Heart right ventricle (tissue), 16 donors: ENCODE measurements around the gene SND1. TPM values are rescaled to one million over a fixed set of nuclear protein-coding genes. Genes with fewer than 3 reads are reported as not detected.

Experiments used
- ATAC-seq, 8 donors: fragments of 200-7000 bp; cut with Tn5 transposase; one replicate each; pipeline ENCODE4 v1.9.1; 2020; ENCODE audit warnings: mild to moderate bottlenecking in 8 of 8, moderate library complexity in 8 of 8, moderate number of reproducible peaks in 1 of 8
- DNase-seq, 2 donors: peaks; one replicate each; pipeline ENCODE4 v3.0.0-alpha.2; 2020
- H3K27ac ChIP-seq, 10 donors: fragments of 200-600 bp; sonication (generic) in 2 of 10; one replicate each; pipeline versions ENCODE4 v1.5.0 to v1.8.0; 2020 to 2022; ENCODE audit warnings: mild to moderate bottlenecking in 3 of 10
- H3K27me3 ChIP-seq, 7 donors: fragments of 200-600 bp; one replicate each; pipeline ENCODE4 v1.8.0; 2021 to 2022; ENCODE audit warnings: mild to moderate bottlenecking in 2 of 7
- H3K36me3 ChIP-seq, 9 donors: fragments of 200-600 bp; sonication (generic) in 1 of 9; one replicate each; pipeline versions ENCODE4 v1.5.0 to v1.8.0; 2020 to 2022; ENCODE audit warnings: mild to moderate bottlenecking in 2 of 9
- H3K4me1 ChIP-seq, 9 donors: fragments of 200-600 bp; sonication (generic) in 1 of 9; one replicate each; pipeline versions ENCODE4 v1.5.0 to v1.8.0; 2020 to 2022; ENCODE audit warnings: mild to moderate bottlenecking in 4 of 9
- H3K4me3 ChIP-seq, 10 donors: fragments of 200-600 bp; sonication (generic) in 2 of 10; one replicate each; pipeline versions ENCODE4 v1.5.0 to v1.8.0; 2020 to 2022; ENCODE audit warnings: mild to moderate bottlenecking in 7 of 10, moderate library complexity in 2 of 10
- H3K9me3 ChIP-seq, 11 donors: fragments of 200-600 bp in 10 of 11; sonication (generic) in 2 of 11; one replicate each; pipeline versions ENCODE4 v1.5.0 to v1.8.0; 2013 to 2022; ENCODE audit warnings: mild to moderate bottlenecking in 2 of 11, control low read depth in 1 of 11, moderate library complexity in 1 of 11
- CTCF ChIP-seq, 9 donors: fragments of 200-600 bp; sonication (generic) in 2 of 9; IDR thresholded peaks; one replicate each; pipeline versions ENCODE4 v1.5.0 to v1.8.0; 2021 to 2022; ENCODE audit warnings: antibody characterized with exemption in 9 of 9, mild to moderate bottlenecking in 5 of 9, moderate library complexity in 1 of 9
- WGBS, 2 donors: extraction: QIAGEN DNeasy Blood & Tissue Kit; methylation state at CpG; one replicate each; pipeline ENCODE4 v1.1.7; 2013; ENCODE audit warnings: inconsistent platforms in 1 of 2; 5-methylcytosine and 5-hydroxymethylcytosine counted together
- intact Hi-C, 10 donors: fragments of 100-400 bp; cut with DNase I; formaldehyde crosslinking; loops; one replicate each; pipeline versions ENCODE4 v1.11.1 to v1.14.2; 2022
- polyA plus RNA-seq, 2 donors: library from polyadenylated mRNA; stranded (reverse); fragments of 200-250 nt; gene quantifications; one replicate each; pipeline ENCODE4 v1.2.3, GENCODE V29; 2013
- total RNA-seq, 10 donors: library from RNA; stranded (reverse); fragmentation: NEBNext Ultra II Directional in 3 of 10; extraction: Animal tissue kit (Norgen Biotek cat#: 25700) in 3 of 10; gene quantifications; one replicate each; pipeline versions ENCODE4 v1.2.1 to v1.2.4, GENCODE V29; 2021 to 2023
- donor health status: Arrhythmogenic right ventricular cardiomyopathy.
- donor health status: ischemic (EF 13 %, LVEDD 7.1; RV severe dilation, severe dysfunction).
- donor health status: healthy with polysubstance abuse.
- donor health status: DM: no; HTN: yes; CAD: no.
- donor health status: DM: no; HTN: no; CAD: no.
- donor health status: ischemic (EF 25% LVEDD 6.9; RV normal size, moderate dysfunction).
- donor health status: ischemic (EF 25% LVEDD 5.7; RV mildly dilated, moderate dysfunction).
- donor health status: healthy.
- donor health status: DM: yes; HTN: yes; CAD: no.
- donor health status: Ischemic cardiomyopathy.
- donor health status: ischemic (EF 35%, LVEDD 5.7; RV mildly dilated, moderate dysfunction).
- donor health status: nonischemic (EF 11% LVEDD 7.7; RV severe dilation, severe dysfunction).
- donor health status: DM: yes; HTN: yes; CAD: no.
- donor health status: PGD.
- donor health status: ischemic (EF 29% LVEDD 5.4; RV normal size, mild dysfunction).
- donor health status: nonischemic (EF 23%, LVEDD 6.1; RV moderate dilation, normal function).

Gene SND1
- total and polyA plus RNA-seq, 12 donors = 39.9 to 107 (median 80.8) TPM

- no peaks in the 10 kb centered on the region for H3K27me3 ChIP-seq
- H3K9me3 ChIP-seq = peaks cover 0 to 14% (median 4%) of the 10 kb centered on the region in 11 donors
- H3K36me3 ChIP-seq = peaks cover 0 to 31% (median 0%) of the 10 kb centered on the region in 9 donors
- intact Hi-C loops = no loop called here
- no peak for TF ChIP-seq CTCF (IDR thresholded peaks at IDR 0.05)
- 91 to 96% methylated on average over 5 of the region's 5 CpGs for WGBS, 2 donors
- DNase-seq (no peak), ATAC-seq (no peak)
- peaks cover 0 to 8% (median 0%) of the 10 kb centered on the region in 9 donors for H3K4me1 ChIP-seq
- H3K4me3 ChIP-seq = no peak overlapping the region
- no peak overlapping the region for H3K27ac ChIP-seq
Observed at GRCh38 chr7:127974446-127975035, 322.5 kb downstream of the SND1 start.

GRCh38 chr7:127976056-127976737, 324.2 kb downstream of the SND1 start:
- ATAC-seq (peak in 6 of 8 donors; percentile 20 to 53 (median 44)), DNase-seq (no peak)
- Histone ChIP-seq H3K4me3 (no peak overlapping the region), H3K4me1 (peaks cover 0 to 8% (median 0%) of the 10 kb centered on the region in 9 donors), H3K27me3 (no peaks in the 10 kb centered on the region), H3K9me3 (peaks cover 0 to 14% (median 4%) of the 10 kb centered on the region in 11 donors), H3K36me3 (peaks cover 0 to 31% (median 0%) of the 10 kb centered on the region in 9 donors), H3K27ac (no peak overlapping the region)
- 56 to 66% methylated on average over 6 of the region's 6 CpGs for WGBS, 2 donors
- intact Hi-C loops = no loop called here
- TF ChIP-seq CTCF (IDR thresholded peaks at IDR 0.05) = no peak

DNA sequence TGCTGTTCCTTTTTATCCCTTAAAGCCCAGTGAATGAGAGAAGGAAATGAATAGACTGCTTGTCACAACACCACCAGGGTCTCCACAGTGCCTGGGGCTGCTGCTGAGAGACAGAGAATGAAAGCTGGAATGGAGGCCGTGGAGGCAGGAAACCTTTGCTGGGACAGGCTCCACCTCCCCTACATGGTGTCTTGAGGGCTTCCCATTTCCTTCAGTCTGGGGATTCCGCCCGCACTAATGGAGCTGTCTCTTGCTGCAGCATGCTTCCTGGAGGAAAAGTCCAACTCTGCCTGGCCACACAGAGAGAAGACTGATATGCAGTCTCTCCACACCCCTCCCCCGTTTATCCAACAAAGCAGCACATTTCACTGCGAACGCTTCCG, 324.7 kb downstream of the SND1 start:
- intact Hi-C loops = no loop called here
- peaks cover 0 to 31% (median 0%) of the 10 kb centered on the region in 9 donors for H3K36me3 ChIP-seq
- TF ChIP-seq CTCF (IDR thresholded peaks at IDR 0.05) = no peak
- no peak for ATAC-seq
- 85 to 86% methylated on average over 7 of the region's 7 CpGs for WGBS, 2 donors
- no peak for DNase-seq
- H3K9me3 ChIP-seq = peaks cover 0 to 14% (median 4%) of the 10 kb centered on the region in 11 donors
- peaks cover 0 to 8% (median 0%) of the 10 kb centered on the region in 9 donors for H3K4me1 ChIP-seq
- H3K4me3 ChIP-seq = no peak overlapping the region
- no peaks in the 10 kb centered on the region for H3K27me3 ChIP-seq
- H3K27ac ChIP-seq = no peak overlapping the region

GRCh38 chr7:127978421-127978820, 326.4 kb downstream of the SND1 start:
- H3K9me3 ChIP-seq = peaks cover 0 to 14% (median 4%) of the 10 kb centered on the region in 11 donors
- intact Hi-C loops = no loop called here
- WGBS, 2 donors = 97 to 99% methylated on average over 4 of the region's 4 CpGs
- DNase-seq (no peak), ATAC-seq (no peak)
- H3K36me3 ChIP-seq = peaks cover 0 to 31% (median 0%) of the 10 kb centered on the region in 9 donors
- peaks cover 0 to 13% (median 0%) of the 10 kb centered on the region in 9 donors for H3K4me1 ChIP-seq
- no peak overlapping the region for H3K4me3 ChIP-seq
- TF ChIP-seq CTCF (IDR thresholded peaks at IDR 0.05) = no peak
- H3K27me3 ChIP-seq = no peaks in the 10 kb centered on the region
- no peak overlapping the region for H3K27ac ChIP-seq
